Fibroblast of villous mesenchyme (primary cell): Measurements from ENCODE around the gene SAAL1. TPM values are rescaled to one million over a fixed set of nuclear protein-coding genes. Genes with fewer than 3 reads are reported as not detected.

Experiments
- DNase-seq: peaks from one replicate; pipeline ENCODE4 v3.0.0-alpha.2; 2010; ENCODE audit warnings: low read depth
- H3K4me3 ChIP-seq: 2 replicates; pipeline ENCODE4 v1.5.1; 2011; ENCODE audit warnings: low read depth, mild to moderate bottlenecking, low read length
- CTCF ChIP-seq: IDR thresholded peaks from 2 replicates; pipeline ENCODE4 v1.5.1; 2012; ENCODE audit warnings: low read depth, mild to moderate bottlenecking, low read length; ENCODE audit not compliant: insufficient read depth
- total RNA-seq: library from RNA; depleted of rRNA; stranded (reverse); fragments of >200 nt; gene quantifications from 2 replicates; pipeline ENCODE4 v1.2.3, GENCODE V29; 2012

SAAL1 gene
- total RNA-seq, 1 donor = 18.1 TPM

- no peak for TF ChIP-seq CTCF
- DNase-seq = no peak
- no peak overlapping the region for H3K4me3 ChIP-seq
Observed at GRCh38 chr11:18088366-18088765, 17.5 kb downstream of the SAAL1 start.

DNA sequence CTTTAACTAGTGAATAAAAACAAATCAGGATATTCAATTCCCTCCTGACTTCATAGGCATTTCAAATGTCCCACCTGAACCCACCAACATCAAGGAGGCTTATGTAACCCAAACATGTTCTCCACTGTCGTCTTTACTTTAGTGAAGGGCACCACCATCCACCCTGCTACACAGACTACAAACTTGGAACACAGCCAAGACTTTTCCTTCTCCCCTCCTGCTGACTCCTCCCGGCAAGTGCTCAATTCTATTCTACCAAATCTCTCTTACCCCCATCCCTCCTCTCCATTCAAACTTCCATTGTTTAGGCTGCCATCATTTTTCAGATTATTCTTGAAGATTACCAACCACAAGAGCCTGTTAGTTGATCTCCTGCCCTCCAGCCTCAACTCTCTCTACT, 24.3 kb downstream of the SAAL1 start:
- no peak overlapping the region for H3K4me3 ChIP-seq
- TF ChIP-seq CTCF = no peak

DNA sequence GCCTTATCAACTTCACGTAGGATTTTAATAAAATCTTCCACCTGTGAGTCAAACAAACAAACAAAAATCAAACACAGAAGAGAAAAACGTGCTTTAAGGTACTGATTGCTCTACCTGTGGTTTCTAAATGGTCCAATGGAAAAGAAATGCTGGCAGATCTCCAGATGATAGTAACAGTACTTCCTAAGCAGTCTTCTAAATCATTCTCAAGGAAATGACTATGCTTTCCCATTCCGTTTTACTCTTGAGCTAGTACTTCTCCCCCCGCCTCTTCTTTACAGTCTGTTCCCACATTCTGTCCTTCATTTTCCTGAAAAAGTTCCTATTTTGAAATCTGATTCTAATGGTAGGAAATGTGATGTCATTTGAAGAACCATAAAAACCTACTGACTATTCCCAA, 25.4 kb downstream of the SAAL1 start:
- H3K4me3 ChIP-seq = no peak overlapping the region
- DNase-seq = no peak
- TF ChIP-seq CTCF = no peak

More for the DNA sequence above, 24.3 kb downstream of the SAAL1 start:
- DNase-seq = no peak

- no peak for TF ChIP-seq CTCF
- DNase-seq = no peak
- H3K4me3 ChIP-seq = no peak overlapping the region
Observed at GRCh38 chr11:18078909-18079308, 27.0 kb downstream of the SAAL1 start.

DNA sequence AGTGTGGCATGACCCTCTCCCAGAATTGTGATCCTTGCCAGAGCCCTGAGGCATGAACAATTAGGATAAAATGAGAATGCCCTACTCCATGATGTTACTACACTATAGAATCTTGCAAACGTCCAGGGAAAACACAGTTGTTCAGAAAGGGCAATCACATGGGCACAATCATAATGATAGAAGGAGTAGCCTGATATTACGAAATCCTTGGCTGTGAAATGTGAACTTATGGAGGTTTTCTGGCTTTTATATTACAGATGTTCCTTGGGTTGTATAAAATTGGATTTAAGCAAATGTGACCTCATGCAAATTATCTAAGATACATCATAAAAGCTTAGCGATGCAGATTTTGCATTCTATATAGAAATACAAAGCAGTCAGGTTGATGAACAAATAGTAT, 30.4 kb downstream of the SAAL1 start:
- no peak overlapping the region for H3K4me3 ChIP-seq
- no peak for DNase-seq
- TF ChIP-seq CTCF = no peak

- DNase-seq = no peak
- no peak overlapping the region for H3K4me3 ChIP-seq
- TF ChIP-seq CTCF = no peak
Observed at GRCh38 chr11:18071098-18071705, 34.7 kb downstream of the SAAL1 start.

DNA sequence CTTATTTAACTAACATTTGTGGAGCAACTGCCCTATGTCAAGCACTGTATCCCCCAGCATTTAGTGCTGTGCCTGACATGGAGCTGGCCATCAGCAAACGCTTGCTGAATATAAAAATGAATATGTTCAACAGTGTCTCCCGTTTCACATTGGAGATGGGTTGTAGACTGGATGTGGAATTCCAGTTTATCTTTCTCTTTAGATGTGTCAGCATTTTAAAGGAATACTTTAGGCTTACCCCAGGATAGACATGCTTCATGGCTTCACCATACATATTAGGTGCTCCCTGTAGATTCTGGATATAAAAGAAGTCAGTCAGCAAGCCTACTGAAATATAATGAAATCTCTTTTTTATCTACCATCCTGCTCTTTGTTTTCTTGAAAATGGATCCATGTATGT, 38.5 kb downstream of the SAAL1 start:
- no peak overlapping the region for H3K4me3 ChIP-seq
- TF ChIP-seq CTCF = no peak
- no peak for DNase-seq
